ENCODE measurements around the gene IQGAP3. TPM values are rescaled to one million over a fixed set of nuclear protein-coding genes. Genes with fewer than 3 reads are reported as not detected.
A peak's percentile ranks its signal among the peaks of the same experiment; 100 is the strongest.
"Not testable (repeated sequence)": the region's sequence is repeated elsewhere in the genome, so short reads cannot be mapped to it uniquely, and the experiment has no call there.

Gene IQGAP3, protein sequence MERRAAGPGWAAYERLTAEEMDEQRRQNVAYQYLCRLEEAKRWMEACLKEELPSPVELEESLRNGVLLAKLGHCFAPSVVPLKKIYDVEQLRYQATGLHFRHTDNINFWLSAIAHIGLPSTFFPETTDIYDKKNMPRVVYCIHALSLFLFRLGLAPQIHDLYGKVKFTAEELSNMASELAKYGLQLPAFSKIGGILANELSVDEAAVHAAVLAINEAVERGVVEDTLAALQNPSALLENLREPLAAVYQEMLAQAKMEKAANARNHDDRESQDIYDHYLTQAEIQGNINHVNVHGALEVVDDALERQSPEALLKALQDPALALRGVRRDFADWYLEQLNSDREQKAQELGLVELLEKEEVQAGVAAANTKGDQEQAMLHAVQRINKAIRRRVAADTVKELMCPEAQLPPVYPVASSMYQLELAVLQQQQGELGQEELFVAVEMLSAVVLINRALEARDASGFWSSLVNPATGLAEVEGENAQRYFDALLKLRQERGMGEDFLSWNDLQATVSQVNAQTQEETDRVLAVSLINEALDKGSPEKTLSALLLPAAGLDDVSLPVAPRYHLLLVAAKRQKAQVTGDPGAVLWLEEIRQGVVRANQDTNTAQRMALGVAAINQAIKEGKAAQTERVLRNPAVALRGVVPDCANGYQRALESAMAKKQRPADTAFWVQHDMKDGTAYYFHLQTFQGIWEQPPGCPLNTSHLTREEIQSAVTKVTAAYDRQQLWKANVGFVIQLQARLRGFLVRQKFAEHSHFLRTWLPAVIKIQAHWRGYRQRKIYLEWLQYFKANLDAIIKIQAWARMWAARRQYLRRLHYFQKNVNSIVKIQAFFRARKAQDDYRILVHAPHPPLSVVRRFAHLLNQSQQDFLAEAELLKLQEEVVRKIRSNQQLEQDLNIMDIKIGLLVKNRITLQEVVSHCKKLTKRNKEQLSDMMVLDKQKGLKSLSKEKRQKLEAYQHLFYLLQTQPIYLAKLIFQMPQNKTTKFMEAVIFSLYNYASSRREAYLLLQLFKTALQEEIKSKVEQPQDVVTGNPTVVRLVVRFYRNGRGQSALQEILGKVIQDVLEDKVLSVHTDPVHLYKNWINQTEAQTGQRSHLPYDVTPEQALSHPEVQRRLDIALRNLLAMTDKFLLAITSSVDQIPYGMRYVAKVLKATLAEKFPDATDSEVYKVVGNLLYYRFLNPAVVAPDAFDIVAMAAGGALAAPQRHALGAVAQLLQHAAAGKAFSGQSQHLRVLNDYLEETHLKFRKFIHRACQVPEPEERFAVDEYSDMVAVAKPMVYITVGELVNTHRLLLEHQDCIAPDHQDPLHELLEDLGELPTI (N-terminal part only)
- 12.2 and 16.4 TPM in 2 replicates for total RNA-seq (2012; rRNA removed)

DNA sequence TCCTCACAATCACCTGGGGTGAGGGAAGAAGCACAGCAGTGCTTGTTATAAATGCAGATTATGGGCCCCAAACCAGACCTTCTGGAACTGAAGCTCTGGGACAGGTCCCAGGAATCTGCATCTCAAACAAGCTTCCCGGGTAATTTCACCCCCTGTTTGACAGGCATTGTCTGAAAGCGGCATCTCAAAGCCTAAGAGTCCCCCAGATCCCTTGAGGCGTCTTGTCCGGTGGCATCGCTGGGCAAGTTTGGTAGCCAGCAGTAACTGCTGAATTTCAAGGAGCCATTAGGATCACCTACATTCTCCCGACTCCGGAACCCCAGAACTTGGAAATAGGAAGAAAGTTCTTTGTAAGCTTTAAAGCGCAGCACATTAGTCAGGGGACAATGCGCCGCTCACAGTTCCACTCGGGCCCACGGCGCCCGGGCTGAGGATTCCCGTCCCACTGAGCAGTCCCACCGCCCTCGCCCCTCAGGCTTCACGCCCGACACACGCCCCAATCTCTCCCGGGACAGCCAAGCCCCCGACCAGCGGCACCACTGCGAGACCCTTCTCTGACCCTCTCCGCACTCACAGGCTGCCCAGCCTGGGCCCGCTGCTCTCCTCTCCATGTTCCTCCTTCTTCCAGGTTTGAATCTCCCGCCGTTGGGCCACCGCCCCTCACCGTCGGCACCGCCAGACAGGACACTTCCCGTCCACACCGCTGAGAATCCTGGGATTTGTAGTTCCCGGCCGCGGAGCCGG, at the start of gene IQGAP3:
IQGAP3 (minus strand) TSS at position 647 of the 744 bp plus-strand sequence; CDS start at position 611, 36 bp downstream.
- Histone ChIP-seq H3K4me3 (ENCODE audit: low read length) (peak within 1 kb of the TSS; percentile 78), H3K27me3 (ENCODE audit: control insufficient read depth, insufficient read depth, low read length) (peaks cover 7% of the 10 kb centered on the region), H3K4me2 (ENCODE audit: low read length) (peak within 1 kb of the TSS; percentile 89)

DNA sequence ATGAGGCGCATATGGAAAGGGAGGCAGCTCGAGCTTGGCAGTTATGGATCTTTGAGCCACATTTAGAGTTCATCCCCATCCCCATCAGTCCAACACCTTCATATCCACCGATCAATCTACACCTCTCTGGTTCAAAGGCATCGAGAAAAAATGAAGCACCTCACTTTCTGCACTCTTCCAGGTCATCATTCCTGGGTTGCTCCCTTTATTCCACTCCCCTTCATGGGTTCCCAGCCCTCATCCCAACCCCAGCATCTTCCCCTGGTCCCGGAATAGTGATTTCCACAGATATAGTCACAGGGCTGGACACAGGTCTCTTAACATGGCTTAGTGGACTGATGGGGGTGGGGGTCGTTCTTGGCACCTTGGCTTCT, 47.2 kb upstream of the IQGAP3 start:
- peaks cover 63% of the 10 kb centered on the region for H3K27me3 ChIP-seq (ENCODE audit: control insufficient read depth, insufficient read depth, low read length)

More for the DNA sequence above, at the start of gene IQGAP3:
- Histone ChIP-seq H3K9me3 (replicated peaks; ENCODE audit: low read length) (no peaks in the 10 kb centered on the region), H3K36me3 (ENCODE audit: insufficient read depth, low read length) (no peaks in the 10 kb centered on the region), H3K4me1 (ENCODE audit: control insufficient read depth, insufficient read depth, low read length) (peaks cover 15% of the 10 kb centered on the region), H3K9ac (ENCODE audit: low read depth, low read length) (peak within 1 kb of the TSS; percentile 73)

DNA sequence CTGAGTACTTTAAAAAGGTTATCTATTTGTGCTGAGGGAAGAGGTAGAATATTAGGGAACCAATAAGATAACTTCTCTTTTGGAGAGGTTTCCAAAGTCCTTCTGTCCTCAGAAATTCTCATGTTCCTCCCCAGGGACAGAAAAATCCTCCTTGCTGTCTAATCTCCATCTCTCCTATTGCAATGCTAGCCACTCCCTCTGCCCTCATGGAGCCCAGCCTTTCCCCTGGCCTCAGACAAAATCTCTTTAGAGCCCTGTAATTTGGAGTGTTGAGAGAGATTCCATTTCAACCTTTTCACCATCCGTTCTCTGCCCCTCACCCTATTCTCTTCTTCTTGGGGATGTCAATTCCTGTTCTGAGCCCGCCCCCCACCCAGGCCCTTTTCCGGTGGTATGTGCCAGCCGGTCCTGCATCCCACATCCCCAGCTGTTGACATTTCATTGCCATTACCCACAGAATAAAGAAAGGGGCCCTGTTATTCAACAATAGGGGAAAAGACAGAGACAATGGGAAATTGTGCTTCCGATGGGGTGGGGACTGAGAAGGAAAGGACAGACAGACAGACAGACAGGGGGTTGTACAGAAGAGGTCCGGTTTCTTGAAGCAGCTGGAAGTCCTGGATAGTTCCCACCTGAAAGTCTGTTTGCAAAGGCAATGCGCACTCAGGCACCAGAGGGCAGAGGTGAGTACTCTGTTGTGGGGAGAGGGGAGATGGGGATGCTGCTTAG, 46.7 kb upstream of the IQGAP3 start, which contains the start of gene HAPLN2:
HAPLN2 (plus strand) TSS at position 563 of the 729 bp plus-strand sequence. CDS start 4,076 bp downstream, outside the sequence.
- Histone ChIP-seq H3K4me1 (ENCODE audit: control insufficient read depth, insufficient read depth, low read length) (peaks cover 11% of the 10 kb centered on the region), H3K4me2 (ENCODE audit: low read length) (no peak within 1 kb of the TSS), H3K27me3 (ENCODE audit: control insufficient read depth, insufficient read depth, low read length) (peaks cover 59% of the 10 kb centered on the region), H3K4me3 (ENCODE audit: low read length) (no peak within 1 kb of the TSS), H3K9ac (ENCODE audit: low read depth, low read length) (no peak within 1 kb of the TSS), H3K36me3 (ENCODE audit: insufficient read depth, low read length) (no peaks in the 10 kb centered on the region), H3K9me3 (replicated peaks; ENCODE audit: low read length) (no peaks in the 10 kb centered on the region)

More for the DNA sequence above, 47.2 kb upstream of the IQGAP3 start:
- Histone ChIP-seq H3K4me3 (ENCODE audit: low read length) (no peak overlapping the region), H3K36me3 (ENCODE audit: insufficient read depth, low read length) (no peaks in the 10 kb centered on the region), H3K9me3 (replicated peaks; ENCODE audit: low read length) (no peaks in the 10 kb centered on the region), H3K4me1 (ENCODE audit: control insufficient read depth, insufficient read depth, low read length) (peaks cover 16% of the 10 kb centered on the region), H3K4me2 (ENCODE audit: low read length) (no peak overlapping the region), H3K9ac (ENCODE audit: low read depth, low read length) (no peak overlapping the region)

DNA sequence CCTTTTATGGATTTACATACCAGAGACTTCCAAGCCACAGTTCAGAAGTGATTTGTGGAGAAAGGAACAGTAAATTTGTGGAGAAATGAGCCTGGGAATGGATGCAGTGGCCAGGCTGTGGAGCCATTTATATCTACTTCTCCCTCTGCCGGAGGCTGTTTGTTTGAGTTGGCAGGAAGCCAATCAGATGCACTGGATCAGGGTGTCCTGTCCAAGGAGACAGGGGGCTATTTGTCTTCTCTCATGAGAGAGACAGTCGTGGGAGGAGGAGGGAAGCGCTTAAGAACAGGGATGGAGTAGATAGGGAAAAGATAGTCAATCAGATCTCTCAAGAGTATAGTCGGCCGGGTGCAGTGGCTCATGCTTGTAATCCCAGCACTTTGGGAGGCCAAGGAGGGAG, 44.1 kb upstream of the IQGAP3 start:
- H3K4me2 ChIP-seq (ENCODE audit: low read length): peak overlapping the region; percentile 55
- H3K4me3 ChIP-seq (ENCODE audit: low read length): no peak overlapping the region
- H3K36me3 ChIP-seq (ENCODE audit: insufficient read depth, low read length): no peaks in the 10 kb centered on the region
- H3K4me1 ChIP-seq (ENCODE audit: control insufficient read depth, insufficient read depth, low read length): peaks cover 9% of the 10 kb centered on the region
- H3K27me3 ChIP-seq (ENCODE audit: control insufficient read depth, insufficient read depth, low read length): peaks cover 50% of the 10 kb centered on the region
- no peak overlapping the region for H3K9ac ChIP-seq (ENCODE audit: low read depth, low read length)
- H3K9me3 ChIP-seq (replicated peaks; ENCODE audit: low read length): no peaks in the 10 kb centered on the region

DNA sequence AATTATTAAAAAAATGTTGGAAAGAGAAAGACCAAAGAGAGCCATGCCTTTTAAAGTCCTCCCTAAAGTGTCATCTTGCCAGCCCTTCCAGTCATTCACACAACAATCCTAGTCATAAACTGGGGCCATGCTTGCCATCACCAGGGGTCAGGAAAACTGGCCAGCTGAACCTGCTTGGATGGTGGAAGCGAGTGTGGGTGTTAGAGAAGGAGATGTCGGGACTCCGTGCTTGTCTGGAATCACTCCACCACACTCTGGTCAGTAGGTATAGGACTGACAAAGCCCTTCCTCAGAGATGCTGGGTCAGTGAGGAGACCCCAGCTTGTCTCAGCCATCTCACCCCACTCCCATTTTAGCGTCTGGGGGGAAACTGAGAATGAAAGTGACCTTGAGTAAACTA, 43.6 kb upstream of the IQGAP3 start:
- Histone ChIP-seq H3K9ac (ENCODE audit: low read depth, low read length) (no peak overlapping the region), H3K4me1 (ENCODE audit: control insufficient read depth, insufficient read depth, low read length) (peaks cover 9% of the 10 kb centered on the region), H3K4me2 (ENCODE audit: low read length) (peak overlapping the region; percentile 55), H3K27me3 (ENCODE audit: control insufficient read depth, insufficient read depth, low read length) (peaks cover 46% of the 10 kb centered on the region), H3K9me3 (replicated peaks; ENCODE audit: low read length) (no peaks in the 10 kb centered on the region), H3K4me3 (ENCODE audit: low read length) (no peak overlapping the region), H3K36me3 (ENCODE audit: insufficient read depth, low read length) (no peaks in the 10 kb centered on the region)

DNA sequence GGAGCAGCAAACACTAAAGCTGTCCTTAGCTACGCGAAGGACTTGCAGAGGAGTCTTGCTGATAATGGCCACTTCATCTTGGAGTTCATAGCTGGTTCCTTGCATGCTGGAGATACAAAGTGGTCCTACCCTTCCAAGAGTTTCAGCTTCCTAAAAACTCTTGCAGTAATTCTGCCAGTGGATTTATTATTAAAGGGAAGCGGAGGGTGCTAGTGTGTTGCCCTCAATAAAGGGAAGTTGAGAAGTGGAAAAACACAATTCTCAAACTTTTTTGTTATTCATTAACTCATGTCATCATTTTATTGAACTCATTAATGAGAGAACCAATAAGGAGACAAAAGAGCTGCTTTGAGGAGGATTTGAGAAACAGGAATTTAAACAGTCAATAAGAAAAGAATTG, 40.3 kb upstream of the IQGAP3 start:
- Histone ChIP-seq H3K9ac (ENCODE audit: low read depth, low read length) (no peak overlapping the region), H3K9me3 (replicated peaks; ENCODE audit: low read length) (no peaks in the 10 kb centered on the region), H3K27me3 (ENCODE audit: control insufficient read depth, insufficient read depth, low read length) (peaks cover 26% of the 10 kb centered on the region), H3K4me3 (ENCODE audit: low read length) (no peak overlapping the region), H3K4me2 (ENCODE audit: low read length) (no peak overlapping the region), H3K36me3 (ENCODE audit: insufficient read depth, low read length) (no peaks in the 10 kb centered on the region), H3K4me1 (ENCODE audit: control insufficient read depth, insufficient read depth, low read length) (peaks cover 9% of the 10 kb centered on the region)

DNA sequence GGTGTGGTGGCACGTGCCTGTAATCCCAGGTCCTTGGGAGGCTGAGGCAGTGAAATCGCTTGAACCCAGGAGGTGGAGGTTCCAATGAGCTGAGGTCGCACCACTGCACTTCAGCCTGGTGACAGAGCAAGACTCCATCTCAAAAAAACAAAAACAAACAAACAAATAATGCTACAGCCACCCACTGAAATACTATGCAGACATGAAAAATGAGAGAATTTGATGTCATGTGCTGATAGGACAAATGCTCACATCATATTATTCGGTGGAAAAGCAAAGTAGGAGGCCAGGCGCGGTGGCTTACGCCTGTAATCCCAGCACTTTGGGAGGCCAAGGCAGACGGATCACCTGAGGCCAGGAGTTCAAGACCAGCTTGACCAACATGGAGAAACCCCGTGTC, 37.7 kb upstream of the IQGAP3 start:
- H3K4me2 ChIP-seq (ENCODE audit: low read length); H3K9me3 ChIP-seq (replicated peaks; ENCODE audit: low read length); H3K9ac ChIP-seq (ENCODE audit: low read depth, low read length); H3K4me1 ChIP-seq (ENCODE audit: control insufficient read depth, insufficient read depth, low read length); H3K36me3 ChIP-seq (ENCODE audit: insufficient read depth, low read length); H3K4me3 ChIP-seq (ENCODE audit: low read length): not testable (repeated sequence)
- H3K27me3 ChIP-seq (ENCODE audit: control insufficient read depth, insufficient read depth, low read length): peaks cover 15% of the 10 kb centered on the region

DNA sequence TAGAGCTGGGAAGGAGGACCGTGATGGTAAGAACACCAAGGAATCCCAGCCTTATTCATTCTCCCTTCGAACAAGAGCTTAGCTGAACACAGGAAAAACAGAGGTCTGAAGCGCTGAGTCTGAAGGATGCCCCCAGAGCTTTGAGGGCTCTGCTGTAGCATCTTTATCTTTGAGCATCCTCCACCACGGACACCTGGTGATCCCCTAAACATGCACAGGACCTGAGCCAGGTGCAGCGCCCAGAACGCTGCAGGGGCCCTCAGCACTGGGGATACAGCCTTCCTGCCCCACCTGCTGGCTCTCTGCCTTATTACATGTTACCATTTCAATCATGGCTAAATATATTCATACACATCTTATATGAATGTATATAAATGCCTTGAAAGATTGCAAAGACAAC, 36.6 kb upstream of the IQGAP3 start:
- Histone ChIP-seq H3K9ac (ENCODE audit: low read depth, low read length) (no peak overlapping the region), H3K4me3 (ENCODE audit: low read length) (no peak overlapping the region), H3K27me3 (ENCODE audit: control insufficient read depth, insufficient read depth, low read length) (peaks cover 12% of the 10 kb centered on the region), H3K9me3 (replicated peaks; ENCODE audit: low read length) (no peaks in the 10 kb centered on the region), H3K4me2 (ENCODE audit: low read length) (no peak overlapping the region), H3K4me1 (ENCODE audit: control insufficient read depth, insufficient read depth, low read length) (no peaks in the 10 kb centered on the region), H3K36me3 (ENCODE audit: insufficient read depth, low read length) (no peaks in the 10 kb centered on the region)

DNA sequence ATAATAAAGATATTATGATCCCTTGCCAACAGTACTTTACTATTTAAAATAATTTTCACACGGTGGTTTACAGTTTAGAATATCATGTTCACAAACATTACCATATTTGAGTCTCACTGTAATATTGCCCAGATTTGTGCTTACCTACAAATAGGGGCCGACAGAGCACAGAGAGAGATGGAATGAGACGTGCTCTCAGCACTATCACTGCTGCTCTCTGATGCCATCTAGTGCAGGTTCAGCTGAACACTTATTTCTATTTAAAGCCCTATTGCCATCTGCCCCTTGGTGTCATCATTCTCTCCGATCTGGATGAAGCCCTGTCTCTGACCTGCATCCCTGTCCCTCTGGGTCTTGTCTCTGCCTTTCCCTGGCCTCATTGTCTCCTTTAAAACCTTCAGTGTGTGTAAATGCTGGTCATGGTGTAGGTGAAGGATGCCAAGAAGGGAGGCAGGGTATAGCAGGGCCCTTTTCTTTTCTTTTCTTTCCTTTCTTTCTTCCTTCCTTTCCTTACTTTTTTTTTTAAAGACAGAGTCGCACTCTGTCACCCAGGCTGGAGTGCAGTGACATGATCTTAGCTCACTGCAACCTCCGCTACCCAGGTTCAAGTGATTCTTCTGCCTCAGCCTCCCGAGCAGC, 35.8 kb upstream of the IQGAP3 start:
- Histone ChIP-seq H3K9ac (ENCODE audit: low read depth, low read length) (no peak overlapping the region), H3K4me1 (ENCODE audit: control insufficient read depth, insufficient read depth, low read length) (no peaks in the 10 kb centered on the region), H3K4me3 (ENCODE audit: low read length) (no peak overlapping the region), H3K9me3 (replicated peaks; ENCODE audit: low read length) (no peaks in the 10 kb centered on the region), H3K4me2 (ENCODE audit: low read length) (no peak overlapping the region), H3K27me3 (ENCODE audit: control insufficient read depth, insufficient read depth, low read length) (peaks cover 12% of the 10 kb centered on the region), H3K36me3 (ENCODE audit: insufficient read depth, low read length) (no peaks in the 10 kb centered on the region)

DNA sequence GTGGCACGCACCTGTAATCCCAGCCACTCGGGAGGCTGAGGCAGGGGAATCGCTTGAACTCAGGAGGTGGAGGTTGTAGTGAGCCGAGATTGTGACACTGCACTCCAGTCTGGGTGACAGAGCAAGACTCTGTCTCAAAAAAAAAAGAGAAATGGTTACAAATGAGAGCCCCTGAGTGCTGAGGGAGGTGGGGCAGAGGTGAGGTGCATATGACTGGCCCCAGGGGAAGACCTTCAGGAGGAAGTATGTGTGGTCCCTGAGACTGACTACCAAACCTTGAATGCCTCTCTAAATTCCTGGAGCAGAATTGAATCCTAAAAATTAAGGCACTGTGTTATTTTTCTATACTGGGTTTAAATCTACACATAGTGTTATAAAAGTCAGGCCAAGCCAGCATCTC, 35.0 kb upstream of the IQGAP3 start:
- H3K4me3 ChIP-seq (ENCODE audit: low read length); H3K9ac ChIP-seq (ENCODE audit: low read depth, low read length); H3K4me2 ChIP-seq (ENCODE audit: low read length); H3K4me1 ChIP-seq (ENCODE audit: control insufficient read depth, insufficient read depth, low read length); H3K36me3 ChIP-seq (ENCODE audit: insufficient read depth, low read length); H3K9me3 ChIP-seq (replicated peaks; ENCODE audit: low read length); H3K27me3 ChIP-seq (ENCODE audit: control insufficient read depth, insufficient read depth, low read length): not testable (repeated sequence)
